Measurements from ENCODE around the gene MME.
"Not testable (repeated sequence)": the region's sequence is repeated elsewhere in the genome, so short reads cannot be mapped to it uniquely, and the experiment has no call there.

Gene MME

GRCh38 chr3:155083313-155083905 is 3.3 kb downstream of the MME start:
- no peak for DNase-seq

GRCh38 chr3:155084567-155084966 is 4.4 kb downstream of the MME start:
- no peak for DNase-seq

- no peak for DNase-seq
Measured at GRCh38 chr3:155086051-155086450, 5.9 kb downstream of the MME start.

- DNase-seq, result no peak
Measured at GRCh38 chr3:155088706-155089345, 8.7 kb downstream of the MME start.

- no peak for DNase-seq
Measured at GRCh38 chr3:155089495-155089894, 9.4 kb downstream of the MME start.

- DNase-seq, result no peak
Measured at GRCh38 chr3:155093261-155093660, 13.1 kb downstream of the MME start.

- no peak for DNase-seq
Measured at GRCh38 chr3:155096303-155097008, 16.3 kb downstream of the MME start.

GRCh38 chr3:155097009-155097349 is 16.9 kb downstream of the MME start:
- no peak for DNase-seq

- no peak for DNase-seq
Measured at GRCh38 chr3:155101398-155101797, 21.3 kb downstream of the MME start.

- DNase-seq, result no peak
Measured at GRCh38 chr3:155102329-155102728, 22.2 kb downstream of the MME start.

GRCh38 chr3:155103686-155104085 is 23.6 kb downstream of the MME start:
- no peak for DNase-seq

- no peak for DNase-seq
Measured at GRCh38 chr3:155106119-155106518, 26.0 kb downstream of the MME start.

- DNase-seq, result no peak
Measured at GRCh38 chr3:155110022-155110421, 29.9 kb downstream of the MME start.

GRCh38 chr3:155110996-155111901 is 31.1 kb downstream of the MME start:
- DNase-seq, result no peak

GRCh38 chr3:155111971-155112370 is 31.9 kb downstream of the MME start:
- DNase-seq, result no peak

- no peak for DNase-seq
Measured at GRCh38 chr3:155112661-155113389, 32.7 kb downstream of the MME start.

GRCh38 chr3:155124745-155125144 is 44.6 kb downstream of the MME start:
- DNase-seq, result not testable (repeated sequence)

GRCh38 chr3:155129396-155129795 is 49.3 kb downstream of the MME start:
- DNase-seq, result no peak

GRCh38 chr3:155130001-155130400 is 49.9 kb downstream of the MME start:
- no peak for DNase-seq

- DNase-seq, result no peak
Measured at GRCh38 chr3:155131104-155131503, 51.0 kb downstream of the MME start.

GRCh38 chr3:155134311-155134710 is 54.2 kb downstream of the MME start:
- DNase-seq, result not testable (repeated sequence)

Data from nucleus accumbens (tissue), 56 donors.